Neural cell (in vitro differentiated cells): Measurements from ENCODE around the gene KIF6. TPM values are rescaled to one million over a fixed set of nuclear protein-coding genes. Genes with fewer than 3 reads are reported as not detected.

ENCODE experiments used
- H2AFZ ChIP-seq: fragments of 200-600, 300-800 bp; sonication (generic), shearing (Covaris generic); 2 replicates; pipeline ENCODE4 v1.6.0; 2014; ENCODE audit warnings: low read depth, mild to moderate bottlenecking, antibody characterized with exemption, low read length, moderate library complexity
- H3F3A ChIP-seq: fragments of 200-600 bp; shearing (Covaris generic); 2 replicates; pipeline ENCODE4 v1.6.1; 2016; ENCODE audit warnings: mild to moderate bottlenecking, moderate library complexity, mixed read lengths, antibody characterized with exemption, low read length; ENCODE audit not compliant: insufficient read depth, poor library complexity, severe bottlenecking
- H3K27ac ChIP-seq: fragments of 200-600, 300-800 bp; sonication (generic), shearing (Covaris generic); 2 replicates; pipeline ENCODE4 v1.5.1; 2014; ENCODE audit warnings: mild to moderate bottlenecking, low read length, moderate library complexity
- H3K27me3 ChIP-seq: fragments of 300-800, 200-600 bp; sonication (generic), shearing (Covaris generic); 2 replicates; pipeline ENCODE4 v1.6.0; 2014; ENCODE audit warnings: mild to moderate bottlenecking, low read depth, low read length, moderate library complexity; ENCODE audit not compliant: insufficient read depth
- H3K36me3 ChIP-seq: fragments of 300-800, 200-600 bp; sonication (generic), shearing (Covaris generic); 2 replicates; pipeline ENCODE4 v1.5.1; 2014; ENCODE audit warnings: mild to moderate bottlenecking, antibody characterized with exemption, low read length, moderate library complexity; ENCODE audit not compliant: insufficient read depth
- H3K4me2 ChIP-seq: fragments of 300-800, 200-600 bp; sonication (generic), shearing (Covaris generic); 2 replicates; pipeline ENCODE4 v1.6.0; 2014; ENCODE audit warnings: mild to moderate bottlenecking, low read length
- H3K4me3 ChIP-seq: fragments of 300-800, 200-600 bp; sonication (generic), shearing (Covaris generic); 2 replicates; pipeline ENCODE4 v1.5.1; 2014; ENCODE audit warnings: mild to moderate bottlenecking, low read length, moderate library complexity
- H3K79me2 ChIP-seq: fragments of 200-600 bp; shearing (Covaris generic); replicated peaks from 2 replicates; pipeline ENCODE4 v1.6.0; 2014; ENCODE audit warnings: mild to moderate bottlenecking, low read length, moderate library complexity; ENCODE audit not compliant: insufficient read depth
- H3K9ac ChIP-seq: fragments of 300-800, 200-600 bp; sonication (generic), shearing (Covaris generic); 2 replicates; pipeline ENCODE4 v1.6.1; 2016; ENCODE audit warnings: mild to moderate bottlenecking, low read length, mixed read lengths
- H3K9me2 ChIP-seq: fragments of 200-600 bp; shearing (Covaris generic); 2 replicates; pipeline ENCODE4 v1.6.1; 2016; ENCODE audit warnings: mild to moderate bottlenecking, low read length, mixed read lengths; ENCODE audit not compliant: insufficient read depth
- H3K9me3 ChIP-seq: fragments of 200-600, 300-800 bp; sonication (generic), shearing (Covaris generic); 2 replicates; pipeline ENCODE4 v1.6.1; 2016; ENCODE audit warnings: mild to moderate bottlenecking, mixed run types, low read length, moderate library complexity, mixed read lengths
- H4K20me1 ChIP-seq: fragments of 200-600 bp; shearing (Covaris generic); 2 replicates; pipeline ENCODE4 v1.6.1; 2016; ENCODE audit warnings: mild to moderate bottlenecking, mixed run types; ENCODE audit not compliant: insufficient read depth
- EP300 ChIP-seq: fragments of 450-650 bp; conservative IDR thresholded peaks from 2 replicates; pipeline ENCODE4 v1.6.1; 2014; ENCODE audit warnings: antibody characterized with exemption, mild to moderate bottlenecking, moderate library complexity; ENCODE audit not compliant: poor library complexity, severe bottlenecking
- EZH2 ChIP-seq: fragments of 200-600, 300-800 bp; shearing (Covaris generic), sonication (generic); IDR thresholded peaks from 2 replicates; pipeline ENCODE4 v1.6.1; 2014; ENCODE audit warnings: antibody characterized with exemption, low read length, borderline replicate concordance, mild to moderate bottlenecking; ENCODE audit not compliant: insufficient read depth, poor library complexity, severe bottlenecking
- MXI1 ChIP-seq: fragments of 450-650 bp; conservative IDR thresholded peaks from 2 replicates; pipeline ENCODE4 v1.6.1; 2014; ENCODE audit warnings: antibody characterized with exemption, mild to moderate bottlenecking; ENCODE audit not compliant: poor library complexity, severe bottlenecking
- POLR2AphosphoS5 ChIP-seq: IDR thresholded peaks from 2 replicates; pipeline ENCODE4 v1.6.1; 2012
- RAD21 ChIP-seq: fragments of 450-650 bp; conservative IDR thresholded peaks from 2 replicates; pipeline ENCODE4 v1.6.1; 2014; ENCODE audit warnings: antibody characterized with exemption, mild to moderate bottlenecking, moderate library complexity
- SMC3 ChIP-seq: fragments of 450-650 bp; conservative IDR thresholded peaks from 2 replicates; pipeline ENCODE4 v1.6.1; 2014; ENCODE audit warnings: antibody characterized with exemption, mild to moderate bottlenecking, moderate library complexity; ENCODE audit not compliant: poor library complexity
- TAF1 ChIP-seq: IDR thresholded peaks from 2 replicates; pipeline ENCODE4 v1.6.1; 2012; ENCODE audit warnings: low read depth
- polyA plus RNA-seq: library from polyadenylated mRNA; depleted of rRNA; stranded (reverse); fragments of >200 nt; gene quantifications from 2 replicates; pipeline ENCODE4 v1.2.3, GENCODE V29; 2014
- TF ChIP-seq, protein P1 (sequence below): fragments of 450-650 bp; IDR thresholded peaks from 2 replicates; pipeline ENCODE4 v1.5.1; 2014; ENCODE audit warnings: antibody characterized with exemption, mild to moderate bottlenecking, moderate library complexity; ENCODE audit not compliant: poor library complexity, severe bottlenecking
- TF ChIP-seq, protein P2 (sequence below): IDR thresholded peaks from 2 replicates; pipeline ENCODE4 v1.6.1; 2012; ENCODE audit warnings: borderline replicate concordance

The KIF6 gene
- polyA plus RNA-seq, 1 donor from 2014 or later: 2.1 TPM

DNA sequence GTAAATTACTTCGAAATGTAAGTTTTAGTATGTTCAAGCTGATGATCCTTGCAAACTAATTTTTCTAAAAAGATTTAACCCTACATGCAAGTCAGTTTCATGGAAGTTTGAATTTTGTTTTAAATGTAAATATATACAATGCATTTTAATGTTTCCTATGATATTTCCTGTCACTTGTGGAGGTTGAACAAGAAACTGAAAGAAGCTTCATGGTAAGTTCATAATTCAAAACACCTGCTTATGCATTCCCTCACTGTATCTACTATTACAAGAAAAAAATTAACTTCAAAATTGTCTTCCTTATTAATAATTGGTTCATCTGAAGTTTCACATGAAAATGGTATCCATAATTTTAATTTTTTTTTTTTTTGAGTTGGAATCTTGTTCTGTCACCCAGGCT, 24.8 kb downstream of the KIF6 start:
- Histone ChIP-seq H3K9me3 (no peaks in the 10 kb centered on the region), H2AFZ (no peak overlapping the region)
- TF ChIP-seq, protein P1, sequence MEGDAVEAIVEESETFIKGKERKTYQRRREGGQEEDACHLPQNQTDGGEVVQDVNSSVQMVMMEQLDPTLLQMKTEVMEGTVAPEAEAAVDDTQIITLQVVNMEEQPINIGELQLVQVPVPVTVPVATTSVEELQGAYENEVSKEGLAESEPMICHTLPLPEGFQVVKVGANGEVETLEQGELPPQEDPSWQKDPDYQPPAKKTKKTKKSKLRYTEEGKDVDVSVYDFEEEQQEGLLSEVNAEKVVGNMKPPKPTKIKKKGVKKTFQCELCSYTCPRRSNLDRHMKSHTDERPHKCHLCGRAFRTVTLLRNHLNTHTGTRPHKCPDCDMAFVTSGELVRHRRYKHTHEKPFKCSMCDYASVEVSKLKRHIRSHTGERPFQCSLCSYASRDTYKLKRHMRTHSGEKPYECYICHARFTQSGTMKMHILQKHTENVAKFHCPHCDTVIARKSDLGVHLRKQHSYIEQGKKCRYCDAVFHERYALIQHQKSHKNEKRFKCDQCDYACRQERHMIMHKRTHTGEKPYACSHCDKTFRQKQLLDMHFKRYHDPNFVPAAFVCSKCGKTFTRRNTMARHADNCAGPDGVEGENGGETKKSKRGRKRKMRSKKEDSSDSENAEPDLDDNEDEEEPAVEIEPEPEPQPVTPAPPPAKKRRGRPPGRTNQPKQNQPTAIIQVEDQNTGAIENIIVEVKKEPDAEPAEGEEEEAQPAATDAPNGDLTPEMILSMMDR: no peak
- TF ChIP-seq EP300: no peak
- TF ChIP-seq POLR2AphosphoS5: no peak
- no peak for TF ChIP-seq RAD21
- TF ChIP-seq, protein P2, sequence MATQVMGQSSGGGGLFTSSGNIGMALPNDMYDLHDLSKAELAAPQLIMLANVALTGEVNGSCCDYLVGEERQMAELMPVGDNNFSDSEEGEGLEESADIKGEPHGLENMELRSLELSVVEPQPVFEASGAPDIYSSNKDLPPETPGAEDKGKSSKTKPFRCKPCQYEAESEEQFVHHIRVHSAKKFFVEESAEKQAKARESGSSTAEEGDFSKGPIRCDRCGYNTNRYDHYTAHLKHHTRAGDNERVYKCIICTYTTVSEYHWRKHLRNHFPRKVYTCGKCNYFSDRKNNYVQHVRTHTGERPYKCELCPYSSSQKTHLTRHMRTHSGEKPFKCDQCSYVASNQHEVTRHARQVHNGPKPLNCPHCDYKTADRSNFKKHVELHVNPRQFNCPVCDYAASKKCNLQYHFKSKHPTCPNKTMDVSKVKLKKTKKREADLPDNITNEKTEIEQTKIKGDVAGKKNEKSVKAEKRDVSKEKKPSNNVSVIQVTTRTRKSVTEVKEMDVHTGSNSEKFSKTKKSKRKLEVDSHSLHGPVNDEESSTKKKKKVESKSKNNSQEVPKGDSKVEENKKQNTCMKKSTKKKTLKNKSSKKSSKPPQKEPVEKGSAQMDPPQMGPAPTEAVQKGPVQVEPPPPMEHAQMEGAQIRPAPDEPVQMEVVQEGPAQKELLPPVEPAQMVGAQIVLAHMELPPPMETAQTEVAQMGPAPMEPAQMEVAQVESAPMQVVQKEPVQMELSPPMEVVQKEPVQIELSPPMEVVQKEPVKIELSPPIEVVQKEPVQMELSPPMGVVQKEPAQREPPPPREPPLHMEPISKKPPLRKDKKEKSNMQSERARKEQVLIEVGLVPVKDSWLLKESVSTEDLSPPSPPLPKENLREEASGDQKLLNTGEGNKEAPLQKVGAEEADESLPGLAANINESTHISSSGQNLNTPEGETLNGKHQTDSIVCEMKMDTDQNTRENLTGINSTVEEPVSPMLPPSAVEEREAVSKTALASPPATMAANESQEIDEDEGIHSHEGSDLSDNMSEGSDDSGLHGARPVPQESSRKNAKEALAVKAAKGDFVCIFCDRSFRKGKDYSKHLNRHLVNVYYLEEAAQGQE: no peak
- no peak for TF ChIP-seq TAF1
- TF ChIP-seq EZH2: no peak
- TF ChIP-seq SMC3: no peak
- no peak for TF ChIP-seq MXI1

DNA sequence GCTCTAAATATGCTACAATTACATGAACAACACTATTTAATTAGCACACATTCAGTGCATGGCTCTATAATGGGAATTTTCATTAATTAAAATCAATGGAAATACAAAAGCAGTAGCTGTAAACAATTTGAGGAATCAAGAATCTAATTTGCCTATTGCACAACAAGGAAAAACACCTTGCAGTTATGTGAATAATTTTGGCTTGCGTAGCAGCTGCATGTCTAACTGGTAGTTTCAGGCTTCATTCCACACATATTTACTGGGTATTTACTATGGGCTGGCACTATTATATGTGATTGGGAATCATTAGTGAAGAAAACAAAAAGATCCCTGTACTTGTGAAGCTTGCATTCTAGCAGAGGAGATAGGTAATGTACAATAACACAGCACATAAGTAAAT, 26.4 kb downstream of the KIF6 start:
- Histone ChIP-seq H3K4me2 (no peak overlapping the region), H3K36me3 (no peaks in the 10 kb centered on the region), H3K9me2 (no peaks in the 10 kb centered on the region), H3K9me3 (no peaks in the 10 kb centered on the region), H2AFZ (no peak overlapping the region), H3K79me2 (no peaks in the 10 kb centered on the region), H4K20me1 (no peaks in the 10 kb centered on the region), H3F3A (no peaks in the 10 kb centered on the region), H3K27ac (no peak overlapping the region), H3K9ac (no peak overlapping the region), H3K4me3 (no peak overlapping the region), H3K27me3 (no peaks in the 10 kb centered on the region)
- TF ChIP-seq, protein P2: no peak
- no peak for TF ChIP-seq MXI1
- no peak for TF ChIP-seq SMC3
- TF ChIP-seq TAF1: no peak
- TF ChIP-seq EP300: no peak
- no peak for TF ChIP-seq POLR2AphosphoS5
- TF ChIP-seq, protein P1: no peak
- no peak for TF ChIP-seq RAD21
- no peak for TF ChIP-seq EZH2

More for the DNA sequence above, 24.8 kb downstream of the KIF6 start:
- H4K20me1 ChIP-seq: no peaks in the 10 kb centered on the region
- H3F3A ChIP-seq: no peaks in the 10 kb centered on the region
- H3K27me3 ChIP-seq: no peaks in the 10 kb centered on the region
- H3K79me2 ChIP-seq: no peaks in the 10 kb centered on the region
- H3K4me2 ChIP-seq: no peak overlapping the region
- no peaks in the 10 kb centered on the region for H3K36me3 ChIP-seq
- H3K9ac ChIP-seq: no peak overlapping the region
- no peak overlapping the region for H3K27ac ChIP-seq
- no peaks in the 10 kb centered on the region for H3K9me2 ChIP-seq
- H3K4me3 ChIP-seq: no peak overlapping the region
